PFSK-1 (cell line): ENCODE measurements around the gene SPINT2.

Experiments used
- SIN3A ChIP-seq: IDR thresholded peaks from 2 replicates; pipeline ENCODE4 v1.6.1; 2012; ENCODE audit warnings: mild to moderate bottlenecking, low read length, moderate library complexity, borderline replicate concordance; ENCODE audit not compliant: insufficient read depth
- TAF1 ChIP-seq: IDR thresholded peaks from 2 replicates; pipeline ENCODE4 v1.6.1; 2012; ENCODE audit warnings: low read length, control low read depth, borderline replicate concordance; ENCODE audit not compliant: insufficient read depth

GRCh38 chr19:38277549-38277948 lies 13.2 kb downstream of the SPINT2 start:
- TF ChIP-seq TAF1 = no peak
- TF ChIP-seq SIN3A = no peak
